Fibroblast of lung (primary cell): ENCODE data around the gene CERK. TPM values are rescaled to one million over a fixed set of nuclear protein-coding genes. Genes with fewer than 3 reads are reported as not detected.

ENCODE experiments used
- DNase-seq, 2 donors: peaks; one replicate each; pipeline versions ENCODE4 v3.0.0 to v3.0.0-alpha.2; 2010; ENCODE audit warnings: low read depth in 2 of 2
- H2AFZ ChIP-seq: 2 replicates; pipeline ENCODE4 v1.5.1; 2012; ENCODE audit warnings: low read length, control low read depth, inconsistent platforms
- H3K27ac ChIP-seq: 2 replicates; pipeline ENCODE4 v1.5.1; 2011; ENCODE audit warnings: low read length, control low read depth; ENCODE audit not compliant: insufficient read depth
- H3K27me3 ChIP-seq: 2 replicates; pipeline ENCODE4 v1.5.1; 2011; ENCODE audit warnings: mild to moderate bottlenecking, low read length; ENCODE audit not compliant: control insufficient read depth, insufficient read depth
- H3K36me3 ChIP-seq: 2 replicates; pipeline ENCODE4 v1.5.1; 2011; ENCODE audit warnings: low read length; ENCODE audit not compliant: control insufficient read depth, insufficient read depth
- H3K4me1 ChIP-seq: 2 replicates; pipeline ENCODE4 v1.5.1; 2011; ENCODE audit warnings: low read length; ENCODE audit not compliant: control insufficient read depth, insufficient read depth; ENCODE audit errors: extremely low read depth
- H3K4me2 ChIP-seq: 2 replicates; pipeline ENCODE4 v1.5.1; 2011; ENCODE audit warnings: low read length, control low read depth; ENCODE audit not compliant: insufficient read depth; ENCODE audit errors: extremely low read depth
- H3K4me3 ChIP-seq, 4 experiments: fragments of 200-600 bp in 1 of 4; sonication (generic) in 1 of 4; replicated peaks in 1 of 4; 2 replicates each; pipeline ENCODE4 v1.5.1; 2011 to 2016; ENCODE audit warnings: low read length in 4 of 4, low read depth in 3 of 4, mild to moderate bottlenecking in 3 of 4, control low read depth in 2 of 4, inconsistent platforms in 1 of 4, mixed read lengths in 1 of 4; ENCODE audit not compliant: insufficient read depth in 1 of 4; ENCODE audit errors: control extremely low read depth in 1 of 4
- H3K79me2 ChIP-seq: 2 replicates; pipeline ENCODE4 v1.5.1; 2012; ENCODE audit warnings: mild to moderate bottlenecking, low read length, inconsistent platforms; ENCODE audit not compliant: control insufficient read depth, insufficient read depth
- H3K9ac ChIP-seq: 2 replicates; pipeline ENCODE4 v1.5.1; 2011; ENCODE audit warnings: mild to moderate bottlenecking, low read length, control low read depth; ENCODE audit not compliant: insufficient read depth
- H3K9me3 ChIP-seq: 2 replicates; pipeline ENCODE4 v1.5.1; 2012; ENCODE audit warnings: low read depth, low read length; ENCODE audit not compliant: control insufficient read depth, insufficient read depth
- H4K20me1 ChIP-seq: 2 replicates; pipeline ENCODE4 v1.5.1; 2011; ENCODE audit warnings: low read length; ENCODE audit not compliant: control insufficient read depth, insufficient read depth; ENCODE audit errors: extremely low read depth
- EZH2 ChIP-seq: IDR thresholded peaks from 2 replicates; pipeline ENCODE4 v1.5.1; 2012; ENCODE audit warnings: low read length, control low read depth, mild to moderate bottlenecking; ENCODE audit errors: missing control alignments
- polyA plus RNA-seq, 2 donors: library from polyadenylated mRNA; depleted of rRNA in 1 of 2; stranded (reverse) in 1 of 2; unstranded in 1 of 2; fragments of >200 nt; gene quantifications; 2 replicates each; pipeline ENCODE4 v1.2.1, GENCODE V29; 2011 to 2012; ENCODE audit warnings: missing spikeins in 1 of 2
- total RNA-seq: library from RNA; depleted of rRNA; stranded (reverse); fragments of >200 nt; gene quantifications from 2 replicates; pipeline ENCODE4 v1.2.1, GENCODE V29; 2014
- TF ChIP-seq, protein P1 (sequence below), 2 donors: IDR thresholded peaks in 1 of 2; conservative IDR thresholded peaks in 1 of 2; 1 replicate in 1 of 2; 2 replicates in 1 of 2; pipeline ENCODE4 v1.5.1; 2011 to 2012; ENCODE audit warnings: low read length in 2 of 2, control low read depth in 1 of 2, inconsistent platforms in 1 of 2, low read depth in 1 of 2, mild to moderate bottlenecking in 1 of 2

CERK gene
- total and polyA plus RNA-seq, 2 donors (not counting 1 experiment from before 2014, with no cell fraction given): 19.5 to 24.9 TPM

DNA sequence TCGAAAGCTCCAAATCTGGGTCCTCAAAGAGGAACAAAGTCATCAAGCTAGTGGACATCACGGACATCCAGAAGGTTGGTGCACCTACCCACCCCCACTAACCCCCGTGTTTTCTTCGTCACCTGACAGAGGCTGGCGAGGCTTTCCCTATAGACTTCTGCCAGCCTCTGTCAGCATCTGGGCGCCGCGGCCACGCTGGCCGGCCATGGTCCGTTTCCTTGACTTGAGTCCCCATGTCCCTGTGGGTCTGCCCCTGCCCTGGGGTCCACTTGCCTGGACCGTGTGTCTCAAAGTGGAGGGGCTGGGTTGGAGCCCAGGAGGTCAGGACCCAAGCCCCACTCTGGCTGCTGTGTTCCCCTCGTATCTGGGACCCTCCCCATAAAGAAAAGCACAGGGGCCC lies 62.6 kb downstream of the CERK start:
- no peaks in the 10 kb centered on the region for H4K20me1 ChIP-seq
- H3K9ac ChIP-seq: no peak overlapping the region
- no peaks in the 10 kb centered on the region for H3K36me3 ChIP-seq
- no peak for DNase-seq
- no peaks in the 10 kb centered on the region for H3K9me3 ChIP-seq
- H3K4me1 ChIP-seq: peaks cover 3% of the 10 kb centered on the region
- no peak overlapping the region for H3K4me3 ChIP-seq
- no peak overlapping the region for H3K27ac ChIP-seq
- no peak overlapping the region for H3K4me2 ChIP-seq
- no peaks in the 10 kb centered on the region for H3K27me3 ChIP-seq
- H2AFZ ChIP-seq: no peak overlapping the region
- H3K79me2 ChIP-seq: no peaks in the 10 kb centered on the region
- TF ChIP-seq, protein P1, sequence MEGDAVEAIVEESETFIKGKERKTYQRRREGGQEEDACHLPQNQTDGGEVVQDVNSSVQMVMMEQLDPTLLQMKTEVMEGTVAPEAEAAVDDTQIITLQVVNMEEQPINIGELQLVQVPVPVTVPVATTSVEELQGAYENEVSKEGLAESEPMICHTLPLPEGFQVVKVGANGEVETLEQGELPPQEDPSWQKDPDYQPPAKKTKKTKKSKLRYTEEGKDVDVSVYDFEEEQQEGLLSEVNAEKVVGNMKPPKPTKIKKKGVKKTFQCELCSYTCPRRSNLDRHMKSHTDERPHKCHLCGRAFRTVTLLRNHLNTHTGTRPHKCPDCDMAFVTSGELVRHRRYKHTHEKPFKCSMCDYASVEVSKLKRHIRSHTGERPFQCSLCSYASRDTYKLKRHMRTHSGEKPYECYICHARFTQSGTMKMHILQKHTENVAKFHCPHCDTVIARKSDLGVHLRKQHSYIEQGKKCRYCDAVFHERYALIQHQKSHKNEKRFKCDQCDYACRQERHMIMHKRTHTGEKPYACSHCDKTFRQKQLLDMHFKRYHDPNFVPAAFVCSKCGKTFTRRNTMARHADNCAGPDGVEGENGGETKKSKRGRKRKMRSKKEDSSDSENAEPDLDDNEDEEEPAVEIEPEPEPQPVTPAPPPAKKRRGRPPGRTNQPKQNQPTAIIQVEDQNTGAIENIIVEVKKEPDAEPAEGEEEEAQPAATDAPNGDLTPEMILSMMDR (conservative IDR thresholded peaks at IDR 0.05 in 1 of 2, IDR thresholded peaks at IDR 0.05 in 1 of 2; ENCODE audit: low read depth in 1 of 2, low read length in 2 of 2): no peak
- no peak for TF ChIP-seq EZH2

DNA sequence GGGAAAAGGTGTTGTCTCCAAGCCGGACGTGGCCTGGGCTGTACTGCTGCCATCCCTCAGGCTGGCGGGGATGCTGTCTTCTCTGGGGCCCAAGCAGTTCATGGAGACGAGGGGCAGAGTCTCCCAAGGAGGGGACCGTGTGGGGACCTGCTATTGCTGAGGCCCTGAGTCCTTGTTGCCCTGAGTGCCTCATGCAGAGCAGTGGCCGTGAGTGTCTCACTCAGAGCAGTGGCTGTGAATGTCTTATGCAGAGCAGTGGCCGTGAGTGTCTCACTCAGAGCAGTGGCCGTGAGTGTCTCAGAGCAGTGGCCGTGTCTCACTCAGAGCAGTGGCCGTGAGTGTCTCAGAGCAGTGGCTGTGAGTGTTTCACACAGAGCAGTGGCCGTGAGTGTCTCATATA lies 63.1 kb downstream of the CERK start:
- no peak overlapping the region for H3K9ac ChIP-seq
- H2AFZ ChIP-seq: no peak overlapping the region
- no peaks in the 10 kb centered on the region for H3K79me2 ChIP-seq
- H3K4me1 ChIP-seq: peaks cover 1% of the 10 kb centered on the region
- no peak overlapping the region for H3K4me3 ChIP-seq
- H4K20me1 ChIP-seq: no peaks in the 10 kb centered on the region
- DNase-seq: no peak
- no peaks in the 10 kb centered on the region for H3K9me3 ChIP-seq
- H3K4me2 ChIP-seq: no peak overlapping the region
- no peaks in the 10 kb centered on the region for H3K36me3 ChIP-seq
- H3K27ac ChIP-seq: no peak overlapping the region
- TF ChIP-seq, protein P1 (conservative IDR thresholded peaks at IDR 0.05 in 1 of 2, IDR thresholded peaks at IDR 0.05 in 1 of 2; ENCODE audit: low read depth in 1 of 2, low read length in 2 of 2): no peak
- no peak for TF ChIP-seq EZH2
- H3K27me3 ChIP-seq: no peaks in the 10 kb centered on the region

DNA sequence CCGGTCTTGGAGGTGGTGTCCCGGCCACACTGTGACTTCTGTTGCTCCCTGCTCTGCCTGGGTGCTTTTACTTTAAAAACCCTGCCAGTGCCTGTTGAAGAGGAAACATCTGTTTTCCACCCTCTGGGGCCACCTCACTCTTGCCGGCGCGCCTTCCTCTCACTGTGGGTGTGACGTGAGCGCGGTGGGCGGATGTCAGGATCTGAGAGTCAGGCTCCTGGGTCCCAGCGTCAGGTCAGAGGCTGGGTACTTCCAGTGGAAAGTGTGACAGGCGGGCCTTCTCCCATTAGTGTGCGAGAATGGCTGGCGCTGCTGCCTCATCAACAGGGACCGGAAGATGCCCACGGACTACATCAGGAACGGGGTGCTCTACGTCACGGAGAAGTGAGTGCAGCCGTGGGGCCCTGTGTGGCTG lies 63.7 kb downstream of the CERK start:
- Histone ChIP-seq H3K79me2 (no peaks in the 10 kb centered on the region), H3K4me2 (no peak overlapping the region), H3K36me3 (no peaks in the 10 kb centered on the region), H3K27me3 (no peaks in the 10 kb centered on the region), H3K4me1 (no peaks in the 10 kb centered on the region), H3K9ac (no peak overlapping the region), H3K9me3 (no peaks in the 10 kb centered on the region), H3K4me3 (no peak overlapping the region), H2AFZ (no peak overlapping the region), H4K20me1 (no peaks in the 10 kb centered on the region), H3K27ac (no peak overlapping the region)
- no peak for DNase-seq
- TF ChIP-seq, protein P1 (conservative IDR thresholded peaks at IDR 0.05 in 1 of 2, IDR thresholded peaks at IDR 0.05 in 1 of 2; ENCODE audit: low read depth in 1 of 2, low read length in 2 of 2): no peak
